LNCaP clone FGC (cell line): ENCODE data around the gene TOMM5.

Experiments used
- DNase-seq: peaks from one replicate; pipeline ENCODE4 v3.0.0-alpha.2; 2011; ENCODE audit warnings: low read depth
- H3K4me3 ChIP-seq: 2 replicates; pipeline ENCODE4 v1.5.1; 2011; ENCODE audit warnings: mild to moderate bottlenecking, low read depth, low read length, control low read depth
- CTCF ChIP-seq: IDR thresholded peaks from 2 replicates; pipeline ENCODE4 v1.5.1; 2012; ENCODE audit warnings: mild to moderate bottlenecking; ENCODE audit not compliant: control insufficient read depth, insufficient read depth; ENCODE audit errors: extremely low read depth

Gene TOMM5

GRCh38 chr9:37564916-37565315 lies 27.5 kb downstream of the TOMM5 start:
- no peak for TF ChIP-seq CTCF
- H3K4me3 ChIP-seq: no peak overlapping the region
- DNase-seq: no peak

GRCh38 chr9:37563806-37564513 lies 28.4 kb downstream of the TOMM5 start:
- TF ChIP-seq CTCF: no peak
- DNase-seq: no peak
- no peak overlapping the region for H3K4me3 ChIP-seq

GRCh38 chr9:37562826-37563225 lies 29.6 kb downstream of the TOMM5 start:
- no peak overlapping the region for H3K4me3 ChIP-seq
- TF ChIP-seq CTCF: no peak
- DNase-seq: no peak

- no peak overlapping the region for H3K4me3 ChIP-seq
- no peak for DNase-seq
- TF ChIP-seq CTCF: no peak
These were observed 30.7 kb downstream of the TOMM5 start for GRCh38 chr9:37561682-37562081.

- TF ChIP-seq CTCF: no peak
These were observed 32.4 kb downstream of the TOMM5 start for GRCh38 chr9:37559855-37560592.

GRCh38 chr9:37559125-37559524 lies 33.3 kb downstream of the TOMM5 start:
- H3K4me3 ChIP-seq: no peak overlapping the region
- no peak for DNase-seq
- TF ChIP-seq CTCF: no peak

More at GRCh38 chr9:37559855-37560592, 32.4 kb downstream of the TOMM5 start:
- no peak for DNase-seq
- no peak overlapping the region for H3K4me3 ChIP-seq
